ENCODE results near the gene AP4B1. TPM values are rescaled to one million over a fixed set of nuclear protein-coding genes. Genes with fewer than 3 reads are reported as not detected.

The AP4B1 gene
- total and polyA plus RNA-seq, 9 of the 15 experiments (the other 6 are each of a cell fraction or from before 2014, with no cell fraction given), result 15.8 to 36.5 (median 24.6) TPM

GRCh38 chr1:113905435-113905861 lies 849 bp upstream of the AP4B1 start (continued):
- TF ChIP-seq ZMIZ1 (IDR thresholded peaks at IDR 0.05; ENCODE audit: low read depth in 2 of 2, low read length in 2 of 2) (0 out of 4 replicates have a peak, but pooled peaks of 1 of the 2 experiments have one; percentile 6), MYC (IDR thresholded peaks at IDR 0.05; ENCODE audit: low read depth, low read length) (no peak), MYC (CRISPR knock-in tag; IDR thresholded peaks at IDR 0.05; ENCODE audit: borderline replicate concordance, low read depth) (peak; percentile 26), HINFP (tag; conservative IDR thresholded peaks at IDR 0.05; ENCODE audit: low read depth) (0 out of 2 replicates have a peak, but pooled peaks have one; percentile 49), ZNF12 (CRISPR knock-in tag; IDR thresholded peaks at IDR 0.05) (peak; percentile 69; the same call in 1 of the 2 replicates), TCF15 (CRISPR knock-in tag; IDR thresholded peaks at IDR 0.05) (no peak), STAT5A (IDR thresholded peaks at IDR 0.05; ENCODE audit: borderline replicate concordance, low read length) (no peak), FUS (optimal IDR thresholded peaks at IDR 0.05; ENCODE audit: low read depth, low read length) (no peak), TARDBP (IDR thresholded peaks at IDR 0.05) (peak; percentile 9; the same call in 1 of the 2 replicates)

Measured in K562 (cell line).